Parathyroid adenoma (tissue), 2 donors: ENCODE data around the gene ROBO1.

ENCODE experiments used
- H2AFZ ChIP-seq: fragments of 300-600 bp; sonication (generic); one replicate; pipeline ENCODE4 v1.7.0; 2017; ENCODE audit warnings: antibody characterized with exemption, mild to moderate bottlenecking
- H3K27ac ChIP-seq: fragments of 300-600 bp; sonication (generic); one replicate; pipeline ENCODE4 v1.7.0; 2017
- H3K27me3 ChIP-seq: fragments of 300-600 bp; sonication (generic); one replicate; pipeline ENCODE4 v1.7.0; 2017; ENCODE audit warnings: low read length; ENCODE audit not compliant: control insufficient read depth, insufficient read depth
- H3K36me3 ChIP-seq: fragments of 300-600 bp; sonication (generic); one replicate; pipeline ENCODE4 v1.7.0; 2017; ENCODE audit warnings: low read length; ENCODE audit not compliant: control insufficient read depth, insufficient read depth
- H3K4me1 ChIP-seq: fragments of 300-600 bp; sonication (generic); one replicate; pipeline ENCODE4 v1.7.0; 2017; ENCODE audit warnings: control low read depth
- H3K4me2 ChIP-seq: fragments of 300-600 bp; sonication (generic); one replicate; pipeline ENCODE4 v1.7.0; 2017; ENCODE audit warnings: low read length
- H3K4me3 ChIP-seq: fragments of 300-600 bp; sonication (generic); one replicate; pipeline ENCODE4 v1.7.0; 2017; ENCODE audit warnings: low read depth, low read length
- H3K79me2 ChIP-seq: fragments of 300-600 bp; sonication (generic); one replicate; pipeline ENCODE4 v1.7.0; 2017; ENCODE audit warnings: control low read depth
- H3K9ac ChIP-seq: fragments of 300-600 bp; sonication (generic); one replicate; pipeline ENCODE4 v1.7.0; 2017; ENCODE audit warnings: mild to moderate bottlenecking
- H3K9me3 ChIP-seq: fragments of 300-600 bp; sonication (generic); one replicate; pipeline ENCODE4 v1.7.0; 2017; ENCODE audit warnings: low read length; ENCODE audit not compliant: control insufficient read depth
- TF ChIP-seq, protein P1 (sequence below): fragments of 300-600 bp; sonication (generic); IDR thresholded peaks from one replicate; pipeline ENCODE4 v1.7.0; 2017; ENCODE audit warnings: antibody characterized with exemption, mild to moderate bottlenecking
- donor health status: primary hyperparathyroidism.

The ROBO1 gene

DNA sequence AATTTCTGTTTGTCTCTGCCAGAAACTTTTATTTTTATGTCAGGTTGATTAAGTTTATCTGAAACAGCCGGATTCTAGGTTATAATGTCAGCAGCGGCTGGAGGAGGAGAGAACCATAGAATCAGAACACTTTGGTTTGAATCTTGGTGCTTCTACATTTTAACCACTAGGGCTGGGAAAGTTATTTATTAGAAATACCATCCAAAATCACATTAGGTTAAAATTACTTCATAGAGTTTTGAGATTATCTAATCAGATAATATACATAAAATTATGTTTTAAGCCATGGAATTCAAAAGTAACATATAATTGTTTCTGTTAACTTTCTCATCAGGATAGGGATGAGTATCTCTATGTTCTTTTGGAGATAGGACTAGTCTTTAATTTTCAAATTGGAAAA lies 502.9 kb downstream of the ROBO1 start:
- Histone ChIP-seq H3K9ac (no peak overlapping the region), H3K79me2 (no peaks in the 10 kb centered on the region), H3K27ac (no peak overlapping the region), H3K4me2 (no peak overlapping the region), H3K27me3 (no peaks in the 10 kb centered on the region), H3K4me1 (no peaks in the 10 kb centered on the region), H2AFZ (no peak overlapping the region), H3K9me3 (no peaks in the 10 kb centered on the region), H3K36me3 (no peaks in the 10 kb centered on the region), H3K4me3 (no peak overlapping the region)
- TF ChIP-seq, protein P1, sequence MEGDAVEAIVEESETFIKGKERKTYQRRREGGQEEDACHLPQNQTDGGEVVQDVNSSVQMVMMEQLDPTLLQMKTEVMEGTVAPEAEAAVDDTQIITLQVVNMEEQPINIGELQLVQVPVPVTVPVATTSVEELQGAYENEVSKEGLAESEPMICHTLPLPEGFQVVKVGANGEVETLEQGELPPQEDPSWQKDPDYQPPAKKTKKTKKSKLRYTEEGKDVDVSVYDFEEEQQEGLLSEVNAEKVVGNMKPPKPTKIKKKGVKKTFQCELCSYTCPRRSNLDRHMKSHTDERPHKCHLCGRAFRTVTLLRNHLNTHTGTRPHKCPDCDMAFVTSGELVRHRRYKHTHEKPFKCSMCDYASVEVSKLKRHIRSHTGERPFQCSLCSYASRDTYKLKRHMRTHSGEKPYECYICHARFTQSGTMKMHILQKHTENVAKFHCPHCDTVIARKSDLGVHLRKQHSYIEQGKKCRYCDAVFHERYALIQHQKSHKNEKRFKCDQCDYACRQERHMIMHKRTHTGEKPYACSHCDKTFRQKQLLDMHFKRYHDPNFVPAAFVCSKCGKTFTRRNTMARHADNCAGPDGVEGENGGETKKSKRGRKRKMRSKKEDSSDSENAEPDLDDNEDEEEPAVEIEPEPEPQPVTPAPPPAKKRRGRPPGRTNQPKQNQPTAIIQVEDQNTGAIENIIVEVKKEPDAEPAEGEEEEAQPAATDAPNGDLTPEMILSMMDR = no peak

DNA sequence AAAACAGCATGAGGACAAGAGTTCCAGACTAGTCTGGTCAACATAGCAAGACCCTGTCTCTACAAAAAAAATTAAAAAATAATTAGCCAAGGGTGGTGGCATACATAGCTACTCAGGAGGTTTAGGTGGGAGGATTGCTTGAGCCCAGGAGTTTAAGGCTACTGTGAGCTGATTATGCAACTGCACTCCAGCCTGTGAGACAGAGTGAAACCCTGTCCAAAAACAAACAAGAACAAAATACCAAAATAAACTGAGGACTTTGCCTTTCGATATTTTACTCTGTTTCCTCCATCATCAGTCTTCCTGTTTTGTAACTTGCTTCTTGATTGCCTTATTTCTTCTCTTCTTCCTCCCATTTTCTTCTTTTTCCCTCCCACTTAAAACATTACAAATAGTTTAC lies 504.4 kb downstream of the ROBO1 start:
- no peaks in the 10 kb centered on the region for H3K79me2 ChIP-seq
- no peak overlapping the region for H3K4me3 ChIP-seq
- H2AFZ ChIP-seq = no peak overlapping the region
- H3K9me3 ChIP-seq = no peaks in the 10 kb centered on the region
- no peak overlapping the region for H3K4me2 ChIP-seq
- no peaks in the 10 kb centered on the region for H3K4me1 ChIP-seq
- H3K36me3 ChIP-seq = no peaks in the 10 kb centered on the region
- no peak overlapping the region for H3K9ac ChIP-seq
- TF ChIP-seq, protein P1 = no peak
- H3K27ac ChIP-seq = no peak overlapping the region
- H3K27me3 ChIP-seq = no peaks in the 10 kb centered on the region

DNA sequence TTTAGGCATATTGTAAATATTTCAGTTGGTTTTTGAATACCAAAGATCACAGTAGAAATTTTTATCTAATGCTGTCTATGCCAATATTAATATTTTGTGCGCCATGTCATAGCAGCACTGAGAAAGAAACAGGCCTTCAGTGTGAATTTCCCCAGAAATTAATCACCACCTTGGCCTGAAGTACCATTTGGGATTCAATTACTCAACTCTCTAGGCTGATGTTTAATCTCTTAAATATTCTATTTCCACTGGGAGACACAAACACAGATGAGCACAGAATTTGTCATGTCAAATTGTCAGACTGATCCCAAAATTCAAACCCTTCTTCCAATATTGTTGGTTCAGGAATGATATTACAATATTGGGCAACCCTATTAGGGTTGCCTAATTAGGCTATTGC lies 509.3 kb downstream of the ROBO1 start:
- no peak overlapping the region for H3K27ac ChIP-seq
- no peaks in the 10 kb centered on the region for H3K4me1 ChIP-seq
- H3K27me3 ChIP-seq = no peaks in the 10 kb centered on the region
- no peak overlapping the region for H3K4me3 ChIP-seq
- TF ChIP-seq, protein P1 = no peak
- H3K4me2 ChIP-seq = no peak overlapping the region
- no peak overlapping the region for H3K9ac ChIP-seq
- no peaks in the 10 kb centered on the region for H3K79me2 ChIP-seq
- H3K9me3 ChIP-seq = no peaks in the 10 kb centered on the region
- no peaks in the 10 kb centered on the region for H3K36me3 ChIP-seq
- no peak overlapping the region for H2AFZ ChIP-seq

DNA sequence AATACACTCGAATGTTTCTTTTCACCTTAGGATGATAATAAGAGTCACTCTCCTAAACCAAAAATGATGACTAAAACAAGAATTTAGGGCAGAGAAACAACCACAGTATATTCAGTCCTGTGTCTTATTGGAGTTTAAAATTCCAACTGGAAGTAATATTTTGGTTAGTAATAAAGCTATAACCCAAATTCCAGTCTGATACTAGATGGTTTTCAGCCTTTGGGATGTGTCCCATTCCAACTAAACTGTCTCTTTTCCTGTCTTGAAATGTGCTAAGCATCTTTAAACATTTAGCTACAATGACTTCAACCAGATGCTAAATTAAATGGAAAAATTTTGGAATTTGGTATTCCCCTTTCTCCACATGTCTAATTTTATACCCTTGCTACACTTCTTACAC lies 510.0 kb downstream of the ROBO1 start:
- H3K9ac ChIP-seq = no peak overlapping the region
- TF ChIP-seq, protein P1 = no peak

DNA sequence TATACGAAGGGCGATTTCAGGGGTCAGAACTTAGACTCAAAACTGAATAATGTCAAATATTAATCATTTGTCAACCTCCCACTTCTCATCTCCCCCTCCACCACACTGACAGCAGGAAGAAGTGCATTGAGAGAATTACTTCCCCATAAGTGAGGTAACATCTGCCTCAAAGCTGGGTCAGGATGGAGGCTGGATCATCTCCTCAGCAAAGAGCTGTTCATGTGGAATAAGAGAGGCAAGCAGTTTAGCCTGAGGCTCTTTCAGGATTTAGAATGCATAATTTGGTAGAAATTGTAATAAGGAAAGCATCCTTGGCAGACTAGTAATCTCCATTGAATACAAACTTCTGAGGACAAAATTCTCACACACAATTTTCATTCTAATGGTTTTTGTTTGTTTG lies 512.1 kb downstream of the ROBO1 start:
- H3K9ac ChIP-seq = no peak overlapping the region
- H3K9me3 ChIP-seq = no peaks in the 10 kb centered on the region
- H3K79me2 ChIP-seq = no peaks in the 10 kb centered on the region
- H3K4me3 ChIP-seq = no peak overlapping the region
- H3K36me3 ChIP-seq = no peaks in the 10 kb centered on the region
- no peaks in the 10 kb centered on the region for H3K4me1 ChIP-seq
- TF ChIP-seq, protein P1 = no peak
- H3K27ac ChIP-seq = no peak overlapping the region
- H2AFZ ChIP-seq = no peak overlapping the region
- no peak overlapping the region for H3K4me2 ChIP-seq
- no peaks in the 10 kb centered on the region for H3K27me3 ChIP-seq

More for the DNA sequence above, 510.0 kb downstream of the ROBO1 start:
- H3K27ac ChIP-seq = no peak overlapping the region
- no peaks in the 10 kb centered on the region for H3K36me3 ChIP-seq
- no peaks in the 10 kb centered on the region for H3K27me3 ChIP-seq
- H3K79me2 ChIP-seq = no peaks in the 10 kb centered on the region
- no peaks in the 10 kb centered on the region for H3K9me3 ChIP-seq
- H3K4me2 ChIP-seq = no peak overlapping the region
- H2AFZ ChIP-seq = no peak overlapping the region
- H3K4me1 ChIP-seq = no peaks in the 10 kb centered on the region
- H3K4me3 ChIP-seq = no peak overlapping the region
